Adipocyte (in vitro differentiated cells): Measurements from ENCODE around the gene SLC1A1.

Source experiments
- DNase-seq: peaks from one replicate; pipeline ENCODE4 v3.0.0-alpha.2; 2015; ENCODE audit warnings: low read depth
- H3K27me3 ChIP-seq: replicated peaks from 2 replicates; pipeline ENCODE4 v1.7.0; 2013; ENCODE audit warnings: mild to moderate bottlenecking, low read length, moderate library complexity; ENCODE audit not compliant: control insufficient read depth, insufficient read depth
- H3K36me3 ChIP-seq: 2 replicates; pipeline ENCODE4 v1.7.0; 2013; ENCODE audit warnings: low read length, mild to moderate bottlenecking, moderate library complexity; ENCODE audit not compliant: control insufficient read depth, insufficient read depth, severe bottlenecking
- H3K4me1 ChIP-seq: 2 replicates; pipeline ENCODE4 v1.7.0; 2013; ENCODE audit warnings: mild to moderate bottlenecking, low read length, moderate library complexity; ENCODE audit not compliant: control insufficient read depth, insufficient read depth
- H3K4me3 ChIP-seq: 2 replicates; pipeline ENCODE4 v1.7.0; 2013; ENCODE audit warnings: mild to moderate bottlenecking, low read length, moderate library complexity
- H3K9ac ChIP-seq: 2 replicates; pipeline ENCODE4 v1.7.0; 2013; ENCODE audit warnings: mild to moderate bottlenecking, low read length, moderate library complexity
- H3K9me3 ChIP-seq: 2 replicates; pipeline ENCODE4 v1.7.0; 2013; ENCODE audit warnings: mild to moderate bottlenecking, low read length, moderate library complexity; ENCODE audit not compliant: control insufficient read depth

SLC1A1 gene

GRCh38 chr9:4489919-4490704 is at the start of gene SLC1A1:
Gene SLC1A1 (plus strand): TSS chr9:4490468. CDS start chr9:4490680, 212 bp downstream.
- Histone ChIP-seq H3K4me1 (peaks cover 21% of the 10 kb centered on the region), H3K27me3 (no peaks in the 10 kb centered on the region), H3K9me3 (no peaks in the 10 kb centered on the region), H3K36me3 (no peaks in the 10 kb centered on the region), H3K9ac (peak within 1 kb of the TSS; percentile 92), H3K4me3 (peak within 1 kb of the TSS; percentile 97)
- peak; percentile 91 for DNase-seq

GRCh38 chr9:4442806-4443205 is 47.5 kb upstream of the SLC1A1 start:
- H3K9ac ChIP-seq, result no peak overlapping the region
- no peaks in the 10 kb centered on the region for H3K27me3 ChIP-seq
- no peaks in the 10 kb centered on the region for H3K36me3 ChIP-seq
- DNase-seq, result no peak
- H3K9me3 ChIP-seq, result peaks cover 3% of the 10 kb centered on the region
- H3K4me3 ChIP-seq, result no peak overlapping the region
- no peaks in the 10 kb centered on the region for H3K4me1 ChIP-seq

- H3K4me3 ChIP-seq, result no peak overlapping the region
- H3K9me3 ChIP-seq, result peaks cover 3% of the 10 kb centered on the region
- no peaks in the 10 kb centered on the region for H3K36me3 ChIP-seq
- H3K4me1 ChIP-seq, result no peaks in the 10 kb centered on the region
- no peaks in the 10 kb centered on the region for H3K27me3 ChIP-seq
- no peak for DNase-seq
- no peak overlapping the region for H3K9ac ChIP-seq
Observed at GRCh38 chr9:4443439-4443838, 46.8 kb upstream of the SLC1A1 start.

DNA sequence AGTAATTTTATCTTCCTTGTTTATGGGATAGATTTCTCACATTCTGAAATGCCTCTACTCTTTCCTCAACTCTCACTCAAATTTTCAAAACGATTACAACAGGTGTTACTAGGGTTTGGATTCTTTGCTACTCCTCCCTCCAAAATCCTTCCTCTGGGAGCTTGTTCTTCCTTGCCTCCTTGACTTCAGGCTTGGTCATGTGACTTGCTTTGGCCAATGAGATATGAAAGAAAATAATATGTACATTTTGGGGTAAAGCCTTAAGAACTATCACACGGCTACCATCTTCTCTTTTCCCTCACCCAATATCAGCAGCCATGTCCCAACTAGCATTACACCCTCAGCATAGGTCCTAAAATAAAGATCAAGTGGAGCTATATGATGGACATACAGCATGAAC is 28.8 kb upstream of the SLC1A1 start:
- H3K9me3 ChIP-seq, result no peaks in the 10 kb centered on the region
- no peaks in the 10 kb centered on the region for H3K27me3 ChIP-seq
- DNase-seq, result no peak
- H3K4me3 ChIP-seq, result no peak overlapping the region
- H3K4me1 ChIP-seq, result peaks cover 11% of the 10 kb centered on the region
- H3K36me3 ChIP-seq, result no peaks in the 10 kb centered on the region
- H3K9ac ChIP-seq, result no peak overlapping the region

DNA sequence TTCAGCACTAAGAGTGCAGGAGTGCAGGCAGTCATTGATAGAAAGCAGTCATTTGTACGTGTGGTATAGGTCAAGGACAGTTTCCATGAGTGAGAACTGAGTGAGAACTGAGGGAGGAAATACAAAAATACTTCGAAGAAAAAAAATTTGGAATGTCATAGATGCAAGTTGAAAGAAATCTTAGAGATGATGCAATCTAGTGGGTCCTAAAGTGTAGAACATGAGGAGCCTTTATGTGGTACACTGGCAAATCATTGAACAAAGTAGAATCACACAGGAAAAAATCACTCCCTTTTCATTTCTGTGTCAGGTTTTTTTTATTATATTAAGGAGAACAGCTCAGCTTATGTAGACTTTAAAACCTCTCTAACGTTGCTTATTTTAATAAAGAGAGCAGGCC is 26.4 kb upstream of the SLC1A1 start:
- Histone ChIP-seq H3K27me3 (no peaks in the 10 kb centered on the region), H3K9me3 (no peaks in the 10 kb centered on the region), H3K36me3 (no peaks in the 10 kb centered on the region), H3K4me3 (no peak overlapping the region), H3K9ac (no peak overlapping the region), H3K4me1 (peaks cover 11% of the 10 kb centered on the region)
- DNase-seq, result peak; percentile 59

DNA sequence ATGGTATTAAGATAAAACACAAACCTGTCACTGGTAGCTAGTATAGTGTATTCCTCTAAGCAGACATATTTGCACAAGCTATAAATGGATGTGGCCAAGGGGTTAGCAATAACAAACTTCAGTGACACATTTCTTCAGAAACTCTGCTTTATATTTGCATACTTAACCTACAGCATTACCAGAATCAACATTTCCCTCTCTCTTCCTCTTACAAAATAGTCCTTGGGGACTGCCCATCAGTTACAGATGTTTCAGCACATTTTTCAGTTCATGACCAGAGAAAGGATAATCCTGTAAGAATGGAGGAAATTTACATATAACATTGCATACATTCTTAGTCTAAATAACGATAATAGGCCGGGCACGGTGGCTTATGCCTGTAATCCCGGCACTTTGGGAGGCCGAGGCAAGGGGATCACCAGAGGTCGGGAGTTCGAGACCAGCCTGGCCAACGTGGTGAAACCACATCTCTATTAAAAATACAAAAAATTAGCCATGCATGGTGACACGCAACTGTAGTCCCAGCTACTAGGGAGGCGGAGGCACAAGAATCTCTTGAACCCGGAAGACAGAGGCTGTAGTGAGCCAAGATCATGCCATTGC is 25.3 kb upstream of the SLC1A1 start:
- H3K4me3 ChIP-seq, result no peak overlapping the region

DNA sequence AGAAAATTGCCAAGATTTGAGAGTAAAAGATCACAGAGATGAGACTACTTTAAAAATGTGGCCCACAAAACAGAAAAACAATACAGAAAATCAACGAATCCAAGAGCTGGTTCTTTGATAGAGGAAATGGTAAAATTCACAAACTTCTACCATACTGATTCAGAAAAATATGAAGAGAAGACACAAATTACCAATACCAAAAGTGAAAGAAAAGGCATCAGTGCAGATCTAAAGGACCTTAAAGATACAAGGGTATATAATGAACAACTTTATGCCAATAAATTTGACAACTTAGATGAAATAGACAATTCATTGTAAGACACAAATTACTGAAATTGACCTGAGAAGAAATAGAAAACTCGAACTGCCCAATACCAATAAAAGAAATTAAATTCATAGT is 24.4 kb upstream of the SLC1A1 start:
- no peaks in the 10 kb centered on the region for H3K27me3 ChIP-seq
- no peak for DNase-seq
- no peaks in the 10 kb centered on the region for H3K9me3 ChIP-seq
- H3K36me3 ChIP-seq, result no peaks in the 10 kb centered on the region
- H3K9ac ChIP-seq, result no peak overlapping the region
- H3K4me3 ChIP-seq, result no peak overlapping the region
- H3K4me1 ChIP-seq, result peaks cover 11% of the 10 kb centered on the region

More for the DNA sequence above, 25.3 kb upstream of the SLC1A1 start:
- DNase-seq, result peak; percentile 81
- no peak overlapping the region for H3K9ac ChIP-seq
- H3K4me1 ChIP-seq, result peaks cover 11% of the 10 kb centered on the region
- H3K27me3 ChIP-seq, result no peaks in the 10 kb centered on the region
- no peaks in the 10 kb centered on the region for H3K36me3 ChIP-seq
- no peaks in the 10 kb centered on the region for H3K9me3 ChIP-seq

GRCh38 chr9:4475301-4475700 is 15.0 kb upstream of the SLC1A1 start:
- Histone ChIP-seq H3K9me3 (no peaks in the 10 kb centered on the region), H3K4me1 (peaks cover 7% of the 10 kb centered on the region), H3K36me3 (no peaks in the 10 kb centered on the region), H3K9ac (no peak overlapping the region), H3K4me3 (no peak overlapping the region), H3K27me3 (no peaks in the 10 kb centered on the region)
- peak; percentile 64 for DNase-seq

DNA sequence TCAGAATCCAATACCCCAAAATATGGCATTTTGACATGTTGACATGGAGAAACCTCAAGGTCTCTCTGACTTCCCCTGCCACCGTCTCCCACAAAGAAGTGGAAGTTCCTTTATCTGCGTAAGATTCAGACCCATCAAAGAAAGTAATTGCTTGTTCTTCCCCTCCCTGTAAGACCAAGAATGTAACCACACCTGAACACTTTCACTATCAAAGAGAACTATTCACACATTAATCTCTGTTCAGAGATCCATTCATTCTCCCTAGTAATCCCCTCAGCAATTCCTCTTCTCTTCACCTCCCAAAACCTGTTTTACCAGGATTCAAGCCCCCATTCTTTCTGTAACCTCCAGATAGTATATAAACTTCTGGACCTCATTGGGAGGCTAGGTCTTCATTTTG is 4.1 kb upstream of the SLC1A1 start:
- DNase-seq, result no peak
- H3K9me3 ChIP-seq, result no peaks in the 10 kb centered on the region
- no peaks in the 10 kb centered on the region for H3K4me1 ChIP-seq
- no peaks in the 10 kb centered on the region for H3K27me3 ChIP-seq
- no peak overlapping the region for H3K4me3 ChIP-seq
- H3K36me3 ChIP-seq, result no peaks in the 10 kb centered on the region
- H3K9ac ChIP-seq, result no peak overlapping the region

- no peaks in the 10 kb centered on the region for H3K9me3 ChIP-seq
- peak; percentile 60 for DNase-seq
- peaks cover 15% of the 10 kb centered on the region for H3K4me1 ChIP-seq
- peak overlapping the region; percentile 97 for H3K4me3 ChIP-seq
- no peaks in the 10 kb centered on the region for H3K27me3 ChIP-seq
- H3K36me3 ChIP-seq, result no peaks in the 10 kb centered on the region
- peak overlapping the region; percentile 92 for H3K9ac ChIP-seq
Observed at GRCh38 chr9:4489562-4489918, 728 bp upstream of the SLC1A1 start.

- Histone ChIP-seq H3K4me1 (peaks cover 22% of the 10 kb centered on the region), H3K4me3 (peak overlapping the region; percentile 97), H3K9ac (peak overlapping the region; percentile 92), H3K9me3 (no peaks in the 10 kb centered on the region), H3K27me3 (no peaks in the 10 kb centered on the region), H3K36me3 (no peaks in the 10 kb centered on the region)
- DNase-seq, result peak; percentile 50
Observed at GRCh38 chr9:4490705-4491625, 697 bp downstream of the SLC1A1 start.
